H1 (cell line): Measurements from ENCODE around the gene EPB41L3. TPM values are rescaled to one million over a fixed set of nuclear protein-coding genes. Genes with fewer than 3 reads are reported as not detected.

Source experiments
- ASH2L ChIP-seq: fragments of 200-600, 300-600 bp; sonication (generic); IDR thresholded peaks from one replicate; pipeline ENCODE4 v1.7.1; 2017; ENCODE audit warnings: low read length
- EGR1 ChIP-seq: IDR thresholded peaks from 2 replicates; pipeline ENCODE4 v1.6.1; 2011; ENCODE audit warnings: low read depth, low read length, borderline replicate concordance
- SUZ12 ChIP-seq: fragments of 200-600 bp; sonication (generic); IDR thresholded peaks from 2 replicates; pipeline ENCODE4 v1.6.1; 2012; ENCODE audit warnings: mild to moderate bottlenecking, inconsistent platforms, low read length, moderate library complexity, mixed read lengths
- polyA plus RNA-seq, 7 experiments: library from polyadenylated mRNA; depleted of rRNA in 3 of 7; stranded (reverse) in 5 of 7; unstranded in 2 of 7; fragments of >200 nt in 5 of 7; fragments of 200-250 nt in 2 of 7; gene quantifications; 1 replicate in 5 of 7; 2 replicates in 1 of 7; 4 replicates in 1 of 7; pipeline versions ENCODE4 v1.2.1 to v1.2.3, GENCODE V29; 2011 to 2013; ENCODE audit warnings: missing spikeins in 2 of 7, mixed read lengths in 2 of 7
- total RNA-seq: library from RNA; stranded (reverse); fragmentation: NEBNext Ultra II Directional; extraction: Animal tissue kit (Norgen Biotek cat#: 25700); gene quantifications from 2 replicates; pipeline ENCODE4 v1.2.1, GENCODE V29; 2021
- TF ChIP-seq, protein P1 (sequence below): IDR thresholded peaks from 2 replicates; pipeline ENCODE4 v1.6.1; 2012; ENCODE audit warnings: inconsistent platforms

Gene EPB41L3
- total and polyA plus RNA-seq, 2 of the 8 experiments (the other 6 are each of a cell fraction or from before 2014, with no cell fraction given): 7.9 to 16.1 TPM

DNA sequence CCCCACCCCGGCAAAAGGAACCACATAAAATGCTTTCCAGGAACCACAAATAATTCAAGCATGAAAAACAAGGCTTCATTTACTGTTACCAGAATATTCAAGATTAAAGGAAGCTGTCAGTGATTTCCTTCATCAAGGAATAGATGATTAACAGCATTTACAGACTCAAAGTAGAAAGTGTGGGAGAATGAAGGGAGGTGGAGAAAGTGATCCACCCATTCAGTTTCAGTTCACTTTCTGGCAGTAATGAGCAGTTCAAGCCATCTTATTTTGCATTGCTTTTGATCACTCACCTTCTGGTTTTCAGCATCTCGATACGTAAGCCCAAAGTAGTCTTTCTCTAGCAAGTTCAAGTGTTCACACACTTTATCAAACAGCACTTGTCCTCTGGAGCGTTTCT is 99.0 kb downstream of the EPB41L3 start (continued):
- no peak for TF ChIP-seq EGR1
- no peak for TF ChIP-seq ASH2L
- TF ChIP-seq SUZ12: no peak
- TF ChIP-seq, protein P1, sequence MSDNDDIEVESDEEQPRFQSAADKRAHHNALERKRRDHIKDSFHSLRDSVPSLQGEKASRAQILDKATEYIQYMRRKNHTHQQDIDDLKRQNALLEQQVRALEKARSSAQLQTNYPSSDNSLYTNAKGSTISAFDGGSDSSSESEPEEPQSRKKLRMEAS: no peak
